Activated CD4-positive, alpha-beta T cell treated with anti-CD3 and anti-CD28 coated beads, Interleukin-2, amount 50 U/mL, for 24 hours (primary cell): Measurements from ENCODE around the gene STK4.
A peak's percentile ranks its signal among the peaks of the same experiment; 100 is the strongest.

Experiments
- DNase-seq, 2 donors: peaks; one replicate each; pipeline ENCODE4 v3.0.0-alpha.2; 2020; ENCODE audit warnings: low read depth in 1 of 2, low spot score in 1 of 2

The STK4 gene

GRCh38 chr20:44966030-44966961 lies at the start of gene STK4:
STK4 (plus strand) TSS chr20:44966512; CDS start chr20:44966569, 57 bp downstream.
- DNase-seq: peak; percentile 94 to 95

- DNase-seq: no peak
Observed at GRCh38 chr20:44916586-44916985, 49.7 kb upstream of the STK4 start.

GRCh38 chr20:44917399-44917798 lies 48.9 kb upstream of the STK4 start:
- no peak for DNase-seq

GRCh38 chr20:44918342-44918741 lies 48.0 kb upstream of the STK4 start:
- no peak for DNase-seq

- no peak for DNase-seq
Observed at GRCh38 chr20:44918761-44919160, 47.6 kb upstream of the STK4 start.

GRCh38 chr20:44921447-44921846 lies 44.9 kb upstream of the STK4 start:
- no peak for DNase-seq

GRCh38 chr20:44924541-44924940 lies 41.8 kb upstream of the STK4 start:
- no peak for DNase-seq

DNA sequence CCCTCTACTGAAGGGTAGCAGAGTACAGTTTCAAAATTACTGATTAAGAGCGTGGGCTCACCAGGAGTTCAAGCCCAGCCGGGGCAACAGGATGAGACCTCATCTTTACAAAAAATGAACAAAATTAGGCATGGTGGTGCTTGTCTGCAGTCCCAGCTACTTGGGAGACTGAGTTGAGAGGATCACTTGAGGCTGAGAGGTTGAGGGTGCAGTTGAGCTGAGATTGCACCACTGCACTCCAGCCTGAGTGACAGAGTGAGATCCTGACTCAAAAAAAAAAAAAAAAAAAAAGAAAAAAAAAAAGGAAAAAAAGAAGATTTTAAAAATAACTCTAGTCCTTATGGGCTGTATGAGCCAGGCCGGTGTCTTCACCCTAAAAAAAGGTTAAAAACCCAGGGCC lies 37.7 kb upstream of the STK4 start:
- DNase-seq: no peak

DNA sequence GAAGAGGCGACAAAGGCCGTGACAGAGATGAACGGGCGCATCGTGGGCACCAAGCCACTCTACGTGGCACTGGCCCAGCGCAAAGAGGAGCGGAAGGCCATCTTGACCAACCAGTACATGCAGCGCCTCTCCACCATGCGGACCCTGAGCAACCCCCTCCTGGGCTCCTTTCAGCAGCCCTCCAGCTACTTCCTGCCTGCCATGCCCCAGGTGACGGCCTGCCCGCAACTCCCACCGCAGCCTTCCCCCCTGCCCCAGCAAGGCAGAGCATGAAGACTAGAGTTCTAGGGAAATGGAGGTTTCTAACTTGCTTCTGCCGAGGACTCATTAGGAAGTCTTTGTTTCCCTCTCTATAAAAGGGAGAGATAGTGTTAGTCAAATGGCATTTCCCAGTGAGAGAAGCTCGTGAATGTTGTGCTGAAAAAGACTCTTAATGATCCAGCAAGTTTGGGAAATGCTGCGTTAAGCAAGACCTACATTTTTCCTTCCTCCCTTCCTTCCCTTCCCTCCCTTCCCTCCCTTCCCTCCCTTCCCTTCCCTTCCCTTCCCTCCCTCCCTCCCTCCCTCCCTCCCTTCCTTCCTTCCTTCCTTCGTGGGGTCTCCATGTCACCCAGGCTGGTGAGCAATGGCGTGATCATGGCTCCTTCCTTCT lies 35.7 kb upstream of the STK4 start:
- DNase-seq: no peak

GRCh38 chr20:44931911-44932310 lies 34.4 kb upstream of the STK4 start:
- no peak for DNase-seq

DNA sequence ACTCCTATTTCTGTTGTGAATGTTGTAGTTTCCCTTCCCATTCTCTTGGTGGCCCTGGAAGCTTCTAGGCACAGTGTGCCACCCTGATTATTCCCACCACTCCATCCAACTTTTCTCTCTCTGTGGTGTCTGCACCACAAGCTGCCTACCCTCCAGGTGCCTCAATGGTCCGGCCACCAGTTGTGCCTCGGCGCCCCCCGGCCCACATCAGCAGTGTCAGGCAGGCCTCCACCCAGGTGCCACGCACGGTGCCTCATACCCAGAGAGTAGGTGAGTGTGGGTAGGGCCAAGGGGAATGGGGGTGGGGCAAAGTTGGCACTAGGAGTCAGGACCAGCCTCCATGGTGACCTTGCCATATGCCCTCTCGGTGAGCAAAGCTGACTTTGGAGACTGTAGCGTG lies 33.4 kb upstream of the STK4 start:
- no peak for DNase-seq

DNA sequence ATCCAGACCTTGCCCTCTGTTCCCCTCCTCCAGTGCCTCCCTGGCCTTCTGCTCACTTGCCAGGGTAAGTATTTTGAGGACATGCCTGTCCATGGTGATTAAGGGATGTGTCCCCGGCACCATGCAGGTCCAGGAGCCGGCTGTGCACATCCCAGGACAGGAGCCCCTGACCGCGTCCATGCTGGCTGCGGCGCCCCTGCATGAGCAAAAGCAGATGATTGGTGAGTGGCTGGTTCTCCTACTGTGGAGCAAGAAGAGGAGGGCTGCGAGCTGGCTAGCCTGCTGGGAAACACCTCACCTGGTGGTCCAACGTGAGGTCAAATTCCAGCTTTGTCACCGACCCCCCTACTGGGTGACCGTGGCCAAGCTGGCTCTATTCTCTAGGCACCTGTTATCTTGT lies 29.8 kb upstream of the STK4 start:
- DNase-seq: no peak

DNA sequence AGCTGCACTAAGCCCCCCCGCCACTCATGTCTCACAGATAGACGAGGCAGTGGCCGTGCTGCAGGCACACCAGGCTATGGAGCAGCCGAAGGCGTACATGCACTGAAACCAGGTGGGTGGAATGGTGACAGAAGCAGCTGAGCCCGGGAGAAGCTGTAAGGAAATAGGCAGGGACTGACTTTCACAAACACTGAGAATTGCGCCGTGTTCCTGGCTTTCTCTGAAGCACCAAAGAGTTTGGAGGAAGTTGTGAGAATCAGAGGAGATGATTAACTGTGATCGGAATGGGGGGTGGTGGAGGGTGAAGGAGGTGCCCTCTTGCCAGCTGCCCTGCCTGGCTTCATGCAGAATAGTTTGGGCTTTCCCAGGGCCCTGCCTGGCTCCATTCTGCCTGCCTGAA lies 27.7 kb upstream of the STK4 start:
- DNase-seq: no peak

- DNase-seq: no peak
Observed at GRCh38 chr20:44941120-44941691, 25.1 kb upstream of the STK4 start.

GRCh38 chr20:44942264-44942973 lies 23.9 kb upstream of the STK4 start:
- DNase-seq: no peak

GRCh38 chr20:44943828-44944227 lies 22.5 kb upstream of the STK4 start:
- no peak for DNase-seq

GRCh38 chr20:44945261-44945660 lies 21.1 kb upstream of the STK4 start:
- DNase-seq: no peak

DNA sequence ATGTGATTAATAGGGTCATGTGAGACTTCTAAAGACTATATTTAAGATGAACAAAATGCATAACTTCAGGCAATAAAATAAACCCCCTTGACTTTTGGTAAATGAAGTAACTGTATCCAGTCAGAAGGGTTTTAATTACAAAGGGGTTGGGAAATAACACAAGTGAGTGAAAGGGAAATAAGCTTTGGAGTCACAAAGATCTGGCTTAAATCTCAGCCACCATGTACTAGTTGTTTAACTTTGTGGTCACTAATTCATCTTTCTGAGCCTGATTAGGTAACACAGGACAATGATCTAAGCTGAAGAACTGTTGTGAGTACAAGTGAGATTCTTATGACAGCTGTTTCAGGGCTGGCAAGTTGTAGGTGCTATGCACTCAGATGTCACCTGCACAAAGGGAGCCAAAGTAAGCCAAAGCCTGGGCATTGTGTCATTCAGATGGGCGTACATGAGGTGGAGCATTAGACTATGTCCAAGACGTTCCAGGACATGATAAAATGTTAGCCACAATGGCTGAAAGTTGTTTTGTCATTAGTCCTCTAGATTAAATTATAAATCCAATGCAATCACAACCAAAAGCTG lies 19.9 kb upstream of the STK4 start:
- DNase-seq: no peak

GRCh38 chr20:44948107-44948506 lies 18.2 kb upstream of the STK4 start:
- DNase-seq: no peak

GRCh38 chr20:44948513-44948912 lies 17.8 kb upstream of the STK4 start:
- no peak for DNase-seq

DNA sequence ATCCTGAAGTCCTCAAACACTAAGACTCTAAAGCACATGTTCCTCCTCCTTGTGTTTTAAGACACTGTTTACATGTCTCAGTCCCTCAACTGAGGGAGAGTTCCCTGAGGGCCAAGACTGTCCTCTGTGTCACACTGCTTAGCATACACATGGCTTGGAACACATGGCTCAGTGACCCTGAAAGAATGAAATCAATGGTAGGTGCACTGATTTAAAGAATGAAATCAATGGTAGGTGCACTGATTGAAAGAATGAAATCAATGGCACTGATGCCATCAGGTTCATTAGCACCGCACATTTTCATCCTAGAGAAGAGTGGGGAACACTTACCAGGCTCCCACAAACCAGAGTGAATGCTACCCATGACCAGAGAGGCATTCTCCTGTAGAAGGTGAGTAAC lies 15.9 kb upstream of the STK4 start:
- DNase-seq: no peak
